Prostate gland (tissue), 2 donors: ENCODE results near the gene MXD4. TPM values are rescaled to one million over a fixed set of nuclear protein-coding genes. Genes with fewer than 3 reads are reported as not detected.

Experiments used
- small RNA-seq, 2 donors: library from RNA; depleted of rRNA; stranded (forward); fragments of <200 nt; gene quantifications; one replicate each; pipeline ENCODE3, GENCODE V24; 2016
- total RNA-seq, 2 donors: library from RNA; depleted of rRNA; stranded (reverse); fragments of >200 nt; gene quantifications; one replicate each; pipeline ENCODE4 v1.1.0, GENCODE V29; 2016

Gene MXD4
- total RNA-seq, 2 donors from 2014 or later = 63.4 to 81.1 TPM

Small RNA genes lying within 50 kb of the gene (small RNA-seq; reads per million reads assigned to genes)
- gene COX6B1P5 = 0 reads per million in 2 donors

Other genes starting within 250 kb of the MXD4 start
- 10 to 100 TPM in 1 of 2 donors, under 1 TPM in 1; 0.41 to 36.4 TPM for gene NAT8L, start 202.8 kb downstream of the MXD4 start, total RNA-seq
- 10 to 100 TPM; 21.1 to 24.2 TPM for gene HAUS3, start 20.0 kb downstream of the MXD4 start, total RNA-seq
- gene POLN, start 20.0 kb downstream of the MXD4 start, total RNA-seq = 10 to 100 TPM in 1 of 2 donors, 1 to 10 TPM in 1; 3.8 to 15.2 TPM
- 10 to 100 TPM in 1 of 2 donors, 1 to 10 TPM in 1; 6.6 to 30.2 TPM for gene ZFYVE28, start 156.5 kb upstream of the MXD4 start, total RNA-seq
- gene CFAP99, start 156.8 kb upstream of the MXD4 start, total RNA-seq = 1 to 10 TPM in 1 of 2 donors, under 1 TPM in 1; 0.18 to 7.4 TPM
- gene RNF4, start 207.0 kb upstream of the MXD4 start, total RNA-seq = 10 to 100 TPM; 33.9 to 56.1 TPM